Heart left ventricle (tissue), 16 donors: ENCODE data around the gene CASP12. TPM values are rescaled to one million over a fixed set of nuclear protein-coding genes. Genes with fewer than 3 reads are reported as not detected.

Experiments used
- ATAC-seq, 4 donors: fragments of 200-7000 bp; cut with Tn5 transposase; one replicate each; pipeline ENCODE4 v1.9.1; 2020 to 2022; ENCODE audit warnings: moderate library complexity in 4 of 4, mild to moderate bottlenecking in 3 of 4, moderate number of reproducible peaks in 1 of 4
- DNase-seq, 5 donors: peaks; one replicate each; pipeline ENCODE4 v3.0.0-alpha.2; 2020
- H3K27ac ChIP-seq, 12 donors: fragments of 200-600 bp; sonication (generic) in 4 of 12; one replicate each; pipeline versions ENCODE4 v1.5.0 to v1.8.0; 2016 to 2022; ENCODE audit warnings: mild to moderate bottlenecking in 2 of 12
- H3K27me3 ChIP-seq, 9 donors: fragments of 200-600 bp; sonication (generic) in 2 of 9; one replicate each; pipeline versions ENCODE4 v1.5.1 to v1.8.0; 2016 to 2022; ENCODE audit warnings: mild to moderate bottlenecking in 3 of 9
- H3K36me3 ChIP-seq, 9 donors: fragments of 200-600 bp; sonication (generic) in 2 of 9; one replicate each; pipeline versions ENCODE4 v1.5.0 to v1.8.0; 2018 to 2022; ENCODE audit warnings: mild to moderate bottlenecking in 2 of 9
- H3K4me1 ChIP-seq, 12 donors: fragments of 200-600 bp; sonication (generic) in 4 of 12; one replicate each; pipeline versions ENCODE4 v1.5.0 to v1.8.0; 2016 to 2022; ENCODE audit warnings: mild to moderate bottlenecking in 3 of 12
- H3K4me3 ChIP-seq, 12 donors: fragments of 200-600 bp; sonication (generic) in 4 of 12; one replicate each; pipeline versions ENCODE4 v1.5.0 to v1.8.0; 2017 to 2022; ENCODE audit warnings: mild to moderate bottlenecking in 9 of 12, moderate library complexity in 4 of 12
- H3K9me3 ChIP-seq, 12 donors: fragments of 200-600 bp; sonication (generic) in 4 of 12; one replicate each; pipeline versions ENCODE4 v1.5.0 to v1.8.0; 2016 to 2022; ENCODE audit warnings: mild to moderate bottlenecking in 1 of 12
- POLR2A ChIP-seq, 2 donors: fragments of 450-650 bp; IDR thresholded peaks; one replicate each; pipeline ENCODE4 v1.6.1; 2017; ENCODE audit warnings: antibody characterized with exemption in 2 of 2, mild to moderate bottlenecking in 2 of 2, moderate library complexity in 2 of 2
- WGBS, 4 donors: extraction: QIAGEN DNeasy Blood & Tissue Kit in 2 of 4; methylation state at CpG; one replicate each; pipeline versions ENCODE4 v1.1.5 to v1.1.7; 2013 to 2018; 5-methylcytosine and 5-hydroxymethylcytosine counted together
- intact Hi-C, 10 donors: fragments of 100-400 bp; cut with DNase I; formaldehyde crosslinking; loops; one replicate each; pipeline versions ENCODE4 v1.11.1 to v1.14.2; 2022
- polyA plus RNA-seq, 2 donors: library from polyadenylated mRNA; stranded (reverse); fragments of 200-250 nt; gene quantifications; one replicate each; pipeline ENCODE4 v1.2.3, GENCODE V29; 2013
- total RNA-seq, 9 donors: library from RNA; depleted of rRNA in 2 of 9; stranded (reverse); fragments of >200 nt in 2 of 9; fragmentation: NEBNext Ultra II Directional in 3 of 9; extraction: Animal tissue kit (Norgen Biotek cat#: 25700) in 3 of 9; gene quantifications; one replicate each; pipeline versions ENCODE4 v1.1.0 to v1.2.4, GENCODE V29; 2016 to 2023
- TF ChIP-seq, protein P1 (sequence below), 12 donors: fragments of 200-600 bp; sonication (generic) in 4 of 12; IDR thresholded peaks; one replicate each; pipeline versions ENCODE4 v1.5.0 to v1.8.0; 2018 to 2022; ENCODE audit warnings: antibody characterized with exemption in 12 of 12, mild to moderate bottlenecking in 5 of 12
- donor health status: ischemic (EF 13 %, LVEDD 7.1; RV severe dilation, severe dysfunction).
- donor health status: healthy with polysubstance abuse.
- donor health status: DM: no; HTN: yes; CAD: no.
- donor health status: DM: no; HTN: no; CAD: no.
- donor health status: ischemic (EF 25% LVEDD 6.9; RV normal size, moderate dysfunction).
- donor health status: ischemic (EF 25% LVEDD 5.7; RV mildly dilated, moderate dysfunction).
- donor health status: healthy.
- donor health status: DM: yes; HTN: yes; CAD: no.
- donor health status: ischemic (EF 35%, LVEDD 5.7; RV mildly dilated, moderate dysfunction).
- donor health status: nonischemic (EF 11% LVEDD 7.7; RV severe dilation, severe dysfunction).
- donor health status: DM: yes; HTN: yes; CAD: no.
- donor health status: PGD.
- donor health status: ischemic (EF 29% LVEDD 5.4; RV normal size, mild dysfunction).
- donor health status: nonischemic (EF 23%, LVEDD 6.1; RV moderate dilation, normal function).

The CASP12 gene
- total and polyA plus RNA-seq, 11 donors, result 0.10 to 1.3 (median 0.41) TPM; not detected in 5

DNA sequence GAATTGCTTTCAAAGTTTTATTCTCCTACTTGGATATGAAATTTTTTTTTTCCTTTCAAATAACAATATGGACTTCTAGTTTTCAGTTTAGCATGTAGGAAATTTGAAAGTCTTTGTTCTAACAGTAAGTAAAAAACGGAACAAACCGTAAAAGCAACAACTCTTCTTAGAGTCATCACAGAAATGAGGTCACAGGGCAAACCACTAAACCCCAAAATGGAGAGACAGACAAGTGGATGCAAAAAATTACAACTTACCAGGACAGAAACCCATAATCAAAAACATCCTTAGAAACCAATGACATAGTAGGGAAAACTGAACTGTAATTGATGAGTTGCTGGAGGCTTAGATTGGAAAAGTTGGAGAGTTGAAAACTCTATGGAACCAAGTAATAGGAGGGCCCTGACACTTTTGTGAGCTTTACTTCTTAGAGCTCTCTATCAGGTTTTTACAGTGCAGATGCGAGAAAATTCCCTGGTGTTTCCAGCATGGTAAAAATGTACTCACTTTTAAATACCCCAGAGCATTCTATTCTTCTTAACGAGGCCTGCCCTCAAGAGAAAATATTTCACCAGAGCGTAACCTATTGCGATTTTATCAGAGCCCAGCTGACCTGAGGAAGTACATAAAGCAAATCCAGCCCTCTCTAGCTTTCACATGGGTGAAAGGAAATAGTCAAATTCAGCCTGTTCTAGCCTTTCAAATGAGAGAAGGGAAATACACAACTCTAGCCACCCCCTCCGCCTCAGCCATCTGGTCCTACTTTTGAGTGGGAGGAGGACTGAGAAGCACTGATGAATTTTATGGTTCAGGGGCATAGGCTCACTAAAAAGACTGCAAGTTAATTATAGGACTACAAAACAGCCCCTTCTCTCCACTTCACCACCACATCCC, 39.1 kb downstream of the CASP12 start:
- no peaks in the 10 kb centered on the region for H3K4me1 ChIP-seq
- H3K27me3 ChIP-seq, result no peaks in the 10 kb centered on the region
- no peak overlapping the region for H3K4me3 ChIP-seq
- peaks cover 0 to 2% (median 0%) of the 10 kb centered on the region in 12 donors for H3K9me3 ChIP-seq
- intact Hi-C loops, result no loop called here
- no peak overlapping the region for H3K27ac ChIP-seq
- ATAC-seq (no peak), DNase-seq (no peak)
- H3K36me3 ChIP-seq, result no peaks in the 10 kb centered on the region
- TF ChIP-seq, protein P1, sequence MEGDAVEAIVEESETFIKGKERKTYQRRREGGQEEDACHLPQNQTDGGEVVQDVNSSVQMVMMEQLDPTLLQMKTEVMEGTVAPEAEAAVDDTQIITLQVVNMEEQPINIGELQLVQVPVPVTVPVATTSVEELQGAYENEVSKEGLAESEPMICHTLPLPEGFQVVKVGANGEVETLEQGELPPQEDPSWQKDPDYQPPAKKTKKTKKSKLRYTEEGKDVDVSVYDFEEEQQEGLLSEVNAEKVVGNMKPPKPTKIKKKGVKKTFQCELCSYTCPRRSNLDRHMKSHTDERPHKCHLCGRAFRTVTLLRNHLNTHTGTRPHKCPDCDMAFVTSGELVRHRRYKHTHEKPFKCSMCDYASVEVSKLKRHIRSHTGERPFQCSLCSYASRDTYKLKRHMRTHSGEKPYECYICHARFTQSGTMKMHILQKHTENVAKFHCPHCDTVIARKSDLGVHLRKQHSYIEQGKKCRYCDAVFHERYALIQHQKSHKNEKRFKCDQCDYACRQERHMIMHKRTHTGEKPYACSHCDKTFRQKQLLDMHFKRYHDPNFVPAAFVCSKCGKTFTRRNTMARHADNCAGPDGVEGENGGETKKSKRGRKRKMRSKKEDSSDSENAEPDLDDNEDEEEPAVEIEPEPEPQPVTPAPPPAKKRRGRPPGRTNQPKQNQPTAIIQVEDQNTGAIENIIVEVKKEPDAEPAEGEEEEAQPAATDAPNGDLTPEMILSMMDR (IDR thresholded peaks at IDR 0.05), result no peak
- TF ChIP-seq POLR2A (IDR thresholded peaks at IDR 0.05), result no peak
- 76 to 83% (median 80%) methylated on average over 7 of the region's 7 CpGs for WGBS, 4 donors

DNA sequence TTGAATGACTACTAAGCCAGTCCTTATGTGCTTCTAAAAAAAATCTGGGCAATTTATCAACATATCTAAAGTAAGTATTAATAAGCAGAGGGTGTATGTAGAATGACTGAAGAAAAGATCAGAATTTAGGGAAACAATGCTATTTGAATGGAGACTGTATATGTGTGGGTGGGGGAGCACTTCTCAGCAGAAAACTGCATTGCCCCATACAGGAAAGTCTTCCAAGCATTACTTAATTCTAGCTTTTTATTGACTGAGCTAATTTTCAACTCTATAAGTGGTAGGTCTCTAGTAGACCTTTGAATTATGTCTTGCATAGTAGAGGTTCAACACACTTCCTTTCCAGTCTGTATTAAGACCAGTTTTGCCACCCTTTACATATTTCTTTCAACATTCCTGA, 41.7 kb downstream of the CASP12 start:
- intact Hi-C loops, result no loop called here
- ATAC-seq (no peak), DNase-seq (no peak)
- Histone ChIP-seq H3K36me3 (no peaks in the 10 kb centered on the region), H3K4me1 (no peaks in the 10 kb centered on the region), H3K27me3 (no peaks in the 10 kb centered on the region), H3K9me3 (no peaks in the 10 kb centered on the region), H3K27ac (no peak overlapping the region), H3K4me3 (no peak overlapping the region)
- no peak for TF ChIP-seq POLR2A (IDR thresholded peaks at IDR 0.05)
- TF ChIP-seq, protein P1 (IDR thresholded peaks at IDR 0.05), result no peak

DNA sequence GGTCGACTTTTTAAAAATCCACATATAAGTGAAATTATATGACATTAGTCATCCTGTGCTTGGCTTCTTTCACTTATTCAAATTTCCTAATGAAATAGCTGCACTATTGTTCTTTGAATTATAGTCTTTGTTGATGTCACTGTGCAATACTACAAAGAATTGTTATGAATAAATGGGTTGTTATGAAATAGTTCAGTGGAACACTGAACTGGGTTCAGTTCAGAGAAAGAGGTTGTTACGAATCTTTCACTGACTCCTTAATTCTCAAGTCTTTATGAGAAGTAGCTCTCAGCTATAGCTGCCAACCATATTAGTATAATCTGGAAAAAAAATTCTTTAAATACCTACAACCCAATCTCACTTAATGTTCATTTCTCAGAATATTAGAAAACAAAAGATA, 42.3 kb downstream of the CASP12 start:
- no peaks in the 10 kb centered on the region for H3K36me3 ChIP-seq
- no peak overlapping the region for H3K4me3 ChIP-seq
- DNase-seq (no peak), ATAC-seq (no peak)
- TF ChIP-seq POLR2A (IDR thresholded peaks at IDR 0.05), result no peak
- TF ChIP-seq, protein P1 (IDR thresholded peaks at IDR 0.05), result no peak
- H3K9me3 ChIP-seq, result no peaks in the 10 kb centered on the region
- H3K27ac ChIP-seq, result no peak overlapping the region
- no peaks in the 10 kb centered on the region for H3K4me1 ChIP-seq
- 81 to 92% (median 89%) methylated on average over 2 of the region's 2 CpGs for WGBS, 4 donors
- H3K27me3 ChIP-seq, result no peaks in the 10 kb centered on the region
- intact Hi-C loops, result no loop called here

DNA sequence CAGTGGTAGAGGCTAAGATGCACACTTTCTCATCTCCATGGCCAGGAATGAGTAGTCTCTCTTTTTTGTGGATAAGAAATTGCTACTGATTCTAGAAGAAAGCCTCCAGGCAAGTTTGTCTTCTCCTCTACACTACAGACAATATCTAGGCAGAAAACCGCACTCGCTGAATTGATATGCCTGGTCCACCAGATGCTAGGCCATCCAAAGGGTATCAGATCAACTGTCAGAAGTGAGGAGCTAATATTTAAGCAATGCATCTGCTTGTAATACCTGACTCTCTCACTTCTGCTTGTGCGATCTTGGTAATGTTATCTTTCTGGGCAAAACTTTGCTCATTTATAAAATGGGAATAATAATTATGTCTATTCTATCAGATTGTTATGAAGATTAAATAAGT, 45.0 kb downstream of the CASP12 start:
- no peak overlapping the region for H3K27ac ChIP-seq
- no peaks in the 10 kb centered on the region for H3K4me1 ChIP-seq
- H3K36me3 ChIP-seq, result no peaks in the 10 kb centered on the region
- no peak for DNase-seq
- 90 to 98% (median 96%) methylated on average over 3 of the region's 3 CpGs for whole genome bisulfite sequencing, 4 donors
- no peak for TF ChIP-seq POLR2A (IDR thresholded peaks at IDR 0.05)
- TF ChIP-seq, protein P1 (IDR thresholded peaks at IDR 0.05), result no peak
- H3K27me3 ChIP-seq, result no peaks in the 10 kb centered on the region
- intact Hi-C loops, result no loop called here
- H3K9me3 ChIP-seq, result no peaks in the 10 kb centered on the region
- no peak overlapping the region for H3K4me3 ChIP-seq
- no peak for ATAC-seq
